GM12865 (cell line): ENCODE measurements around the gene LRFN5.
"Not testable (repeated sequence)": the region's sequence is repeated elsewhere in the genome, so short reads cannot be mapped to it uniquely, and the experiment has no call there.

Experiments used
- DNase-seq: peaks from one replicate; pipeline ENCODE4 v3.0.0; 2010; ENCODE audit warnings: low read depth
- H3K4me3 ChIP-seq: 2 replicates; pipeline ENCODE4 v1.5.1; 2011; ENCODE audit warnings: mild to moderate bottlenecking, low read depth, low read length, control low read depth
- TF ChIP-seq, protein P1 (sequence below): IDR thresholded peaks from 2 replicates; pipeline ENCODE4 v1.5.1; 2011; ENCODE audit warnings: low read length, control low read depth, low read depth, inconsistent platforms; ENCODE audit not compliant: insufficient read depth; ENCODE audit errors: missing control alignments

The LRFN5 gene

DNA sequence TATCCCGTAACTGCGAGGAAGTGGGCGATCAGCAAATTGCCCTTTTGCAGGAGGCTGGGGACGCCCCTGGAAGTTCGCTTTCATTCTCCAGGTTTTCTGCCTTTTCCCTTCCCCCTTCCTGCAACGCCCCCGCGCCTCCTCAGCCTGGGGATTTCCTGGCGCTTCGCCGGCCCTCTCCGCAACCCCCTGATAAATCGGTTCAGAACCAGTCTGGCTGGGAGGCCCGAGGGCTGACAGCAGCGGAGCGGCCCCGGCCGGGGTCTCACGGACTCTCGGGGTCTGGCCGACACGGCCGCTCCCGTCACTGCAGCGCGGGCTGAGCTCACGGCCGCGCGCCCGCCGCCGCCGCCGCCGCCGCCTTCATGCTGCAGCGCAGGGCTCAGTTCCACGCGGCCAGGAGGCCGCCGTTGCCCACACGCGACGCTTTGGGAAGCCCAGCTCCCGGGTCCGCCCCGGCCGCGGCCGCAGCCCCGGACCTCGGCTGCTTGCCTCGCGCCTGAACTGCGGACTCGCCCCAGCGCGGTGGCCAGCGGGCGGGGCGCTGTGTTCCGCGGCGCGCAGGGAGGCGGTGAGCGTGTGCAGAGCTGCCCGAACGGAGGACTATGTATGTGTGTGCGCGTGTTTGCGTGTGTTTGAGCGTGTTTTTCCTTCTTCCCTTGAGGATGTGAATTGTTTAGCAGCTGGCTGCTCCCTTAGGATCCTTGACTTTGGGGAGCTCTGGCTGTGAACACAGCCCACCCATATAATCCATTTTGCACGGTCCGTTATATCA lies at the start of gene LRFN5:
Gene LRFN5 (plus strand): TSS at position 345 of the 772 bp plus-strand sequence.
- DNase-seq, result no peak
- TF ChIP-seq, protein P1, sequence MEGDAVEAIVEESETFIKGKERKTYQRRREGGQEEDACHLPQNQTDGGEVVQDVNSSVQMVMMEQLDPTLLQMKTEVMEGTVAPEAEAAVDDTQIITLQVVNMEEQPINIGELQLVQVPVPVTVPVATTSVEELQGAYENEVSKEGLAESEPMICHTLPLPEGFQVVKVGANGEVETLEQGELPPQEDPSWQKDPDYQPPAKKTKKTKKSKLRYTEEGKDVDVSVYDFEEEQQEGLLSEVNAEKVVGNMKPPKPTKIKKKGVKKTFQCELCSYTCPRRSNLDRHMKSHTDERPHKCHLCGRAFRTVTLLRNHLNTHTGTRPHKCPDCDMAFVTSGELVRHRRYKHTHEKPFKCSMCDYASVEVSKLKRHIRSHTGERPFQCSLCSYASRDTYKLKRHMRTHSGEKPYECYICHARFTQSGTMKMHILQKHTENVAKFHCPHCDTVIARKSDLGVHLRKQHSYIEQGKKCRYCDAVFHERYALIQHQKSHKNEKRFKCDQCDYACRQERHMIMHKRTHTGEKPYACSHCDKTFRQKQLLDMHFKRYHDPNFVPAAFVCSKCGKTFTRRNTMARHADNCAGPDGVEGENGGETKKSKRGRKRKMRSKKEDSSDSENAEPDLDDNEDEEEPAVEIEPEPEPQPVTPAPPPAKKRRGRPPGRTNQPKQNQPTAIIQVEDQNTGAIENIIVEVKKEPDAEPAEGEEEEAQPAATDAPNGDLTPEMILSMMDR, result no peak
- no peak within 1 kb of the TSS for H3K4me3 ChIP-seq

DNA sequence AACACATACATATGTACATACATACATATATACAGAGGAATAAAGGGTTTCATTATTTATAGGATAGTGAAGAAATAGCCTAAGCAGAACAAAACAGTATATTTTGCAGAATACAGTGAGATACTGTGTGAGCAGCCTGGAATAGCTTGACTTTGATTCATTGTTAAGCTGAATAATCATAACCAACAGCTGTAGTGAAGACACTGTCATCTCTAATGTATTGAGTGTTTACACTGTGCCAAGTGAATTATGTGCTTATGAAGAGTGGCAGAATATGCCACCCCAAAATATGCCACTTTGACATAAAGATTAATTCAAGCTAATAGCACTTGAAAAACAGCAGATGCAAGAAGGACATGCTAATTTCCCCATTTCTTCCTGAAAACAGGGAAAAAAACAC lies 48.2 kb upstream of the LRFN5 start:
- H3K4me3 ChIP-seq, result no peak overlapping the region
- no peak for DNase-seq
- TF ChIP-seq, protein P1, result no peak

DNA sequence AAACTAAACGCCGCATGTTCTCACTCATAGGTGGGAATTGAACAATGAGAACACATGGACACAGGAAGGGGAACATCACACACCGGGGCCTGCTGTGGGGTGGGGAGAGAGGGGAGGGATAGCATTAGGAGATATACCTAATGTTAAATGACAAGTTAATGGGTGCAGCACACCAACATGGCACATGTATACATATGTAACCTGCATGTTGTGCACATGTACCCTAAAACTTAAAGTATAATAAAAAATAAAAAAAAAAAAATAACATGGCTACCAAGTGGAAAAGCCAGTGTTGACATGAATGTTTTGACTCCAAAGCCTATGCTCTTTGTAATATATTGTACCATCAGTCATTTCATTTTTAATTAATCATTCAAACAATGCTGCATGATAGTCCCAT lies 39.8 kb upstream of the LRFN5 start:
- not testable (repeated sequence) for H3K4me3 ChIP-seq, DNase-seq

DNA sequence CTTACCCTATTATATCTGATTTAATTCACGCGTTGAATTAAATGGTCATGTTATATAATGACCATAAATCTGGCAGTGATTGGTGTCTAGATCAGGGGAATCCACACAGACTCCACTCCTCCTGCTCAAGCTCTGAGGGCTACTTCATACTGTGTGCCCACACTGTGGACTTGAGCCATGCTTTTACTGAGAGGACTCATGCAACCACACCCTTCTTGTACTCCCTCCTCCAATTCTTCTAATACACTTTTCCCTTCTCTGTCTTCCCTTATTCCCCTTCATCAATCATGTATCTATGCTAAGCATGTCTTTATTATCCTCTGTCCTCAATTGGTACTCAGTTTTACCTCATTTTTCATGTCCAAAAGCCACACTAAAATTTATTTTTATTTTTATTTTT lies 37.7 kb upstream of the LRFN5 start:
- H3K4me3 ChIP-seq, result no peak overlapping the region
- DNase-seq, result no peak
- TF ChIP-seq, protein P1, result no peak

DNA sequence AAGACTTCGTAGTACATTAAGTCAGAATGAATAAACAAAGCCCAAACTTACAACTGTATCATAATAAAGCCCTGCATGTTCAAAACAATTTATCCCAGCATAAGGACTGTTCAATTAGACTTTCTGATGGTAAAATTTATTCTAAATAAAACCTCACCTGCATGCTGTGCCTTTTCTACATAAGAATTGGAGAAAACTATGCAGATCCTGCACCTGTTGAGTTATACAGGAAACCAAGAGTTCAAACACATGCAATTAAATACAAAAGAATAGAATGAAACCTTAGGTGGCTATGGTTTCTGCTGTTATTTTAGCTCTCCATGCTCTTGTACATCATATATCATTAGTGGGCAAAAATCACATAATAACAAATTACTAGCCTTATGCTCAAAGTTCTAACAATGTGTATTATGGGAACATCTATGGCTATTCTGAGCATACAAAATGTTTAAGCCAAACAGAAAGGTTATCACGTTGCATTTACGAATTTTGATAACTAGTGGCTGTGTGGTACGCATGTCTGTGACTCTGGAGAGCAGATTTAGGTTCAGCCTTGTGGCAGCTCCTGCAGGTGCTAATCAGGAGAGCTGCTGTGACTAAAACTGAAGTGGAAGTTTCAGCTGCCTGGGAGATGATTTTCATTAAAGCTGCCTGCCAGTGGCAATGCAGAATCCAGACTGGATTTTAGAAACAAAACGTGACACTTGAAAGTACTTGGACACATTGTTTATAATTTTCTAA lies 36.1 kb upstream of the LRFN5 start:
- TF ChIP-seq, protein P1, result no peak
- no peak for DNase-seq
- H3K4me3 ChIP-seq, result no peak overlapping the region

DNA sequence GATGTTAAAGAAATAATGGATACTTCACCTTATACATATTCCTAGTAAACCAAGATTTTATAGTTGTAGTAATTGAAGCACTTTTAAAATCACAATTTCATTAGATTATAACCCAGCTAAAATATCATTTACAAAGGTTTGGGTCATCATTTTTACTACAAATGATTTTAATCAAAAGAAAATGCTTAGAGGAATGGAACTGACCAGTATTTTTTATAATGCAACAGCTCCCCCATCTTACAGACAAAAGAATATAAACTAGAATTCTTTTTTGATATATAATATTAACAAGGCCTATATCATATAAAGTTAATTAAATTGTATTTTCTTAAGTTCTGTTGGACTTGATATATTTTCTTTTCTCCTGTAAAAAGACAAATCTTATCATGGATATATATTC lies 20.4 kb upstream of the LRFN5 start:
- TF ChIP-seq, protein P1, result no peak

DNA sequence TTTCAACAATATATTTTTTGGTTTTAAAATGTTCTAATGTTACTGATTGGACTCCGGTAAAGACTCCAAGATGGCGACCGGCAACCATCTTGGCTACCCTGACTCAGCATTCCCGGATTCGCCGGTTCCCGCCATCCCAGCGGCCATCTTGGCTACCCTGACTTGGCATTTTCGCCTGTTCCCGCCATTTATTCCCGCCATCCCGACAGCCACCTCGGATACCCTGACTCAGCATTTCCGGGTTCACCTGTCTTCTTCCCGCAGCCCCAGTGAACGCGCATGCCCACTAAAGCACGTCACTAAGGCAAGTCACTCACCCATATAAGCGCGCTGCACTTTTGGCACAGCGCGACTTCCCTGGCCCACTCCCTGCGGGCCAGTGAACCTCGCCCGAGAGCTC lies 9.0 kb upstream of the LRFN5 start:
- H3K4me3 ChIP-seq, result no peak overlapping the region
- no peak for DNase-seq
- TF ChIP-seq, protein P1, result no peak

More for the DNA sequence above, 20.4 kb upstream of the LRFN5 start:
- DNase-seq, result no peak
- no peak overlapping the region for H3K4me3 ChIP-seq

DNA sequence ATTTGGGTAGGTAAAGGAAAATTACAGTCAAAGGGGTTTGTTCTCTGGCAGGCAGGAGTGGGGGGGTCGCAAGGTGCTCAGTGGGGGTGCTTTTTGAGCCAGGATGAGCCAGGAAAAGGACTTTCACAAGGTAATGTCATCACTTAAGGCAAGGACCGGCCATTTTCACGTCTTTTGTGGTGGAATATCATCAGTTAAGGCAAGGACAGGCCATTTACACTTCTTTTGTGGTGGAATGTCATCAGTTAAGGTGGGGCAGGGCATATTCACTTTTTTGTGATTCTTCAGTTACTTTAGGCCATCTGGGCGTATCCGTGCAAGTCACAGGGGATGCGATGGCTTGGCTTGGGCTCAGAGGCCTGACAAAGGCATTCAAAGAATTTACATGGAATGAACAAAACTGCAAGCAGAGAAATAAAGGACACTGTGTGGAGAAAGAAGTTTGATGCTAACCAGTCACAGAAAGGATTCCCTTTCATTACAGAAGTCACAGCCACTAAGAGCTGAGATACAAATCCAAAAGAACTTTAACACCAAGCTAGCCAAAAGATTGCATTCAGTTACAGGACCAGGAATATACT lies 6.8 kb upstream of the LRFN5 start:
- not testable (repeated sequence) for DNase-seq, H3K4me3 ChIP-seq
